Left hindlimb (tissue), 1 donor: ENCODE measurements around the gene FTCD.
"Not testable (repeated sequence)": the region's sequence is repeated elsewhere in the genome, so short reads cannot be mapped to it uniquely, and the experiment has no call there.

Experiments used
- DNase-seq: peaks from one replicate; pipeline ENCODE4 v3.0.0-alpha.2; 2018

FTCD gene

GRCh38 chr21:46109313-46110221 lies 45.8 kb downstream of the FTCD start:
- peak; percentile 23 for DNase-seq

GRCh38 chr21:46108827-46109312 lies 46.5 kb downstream of the FTCD start:
- peak; percentile 7 for DNase-seq

GRCh38 chr21:46107376-46107775 lies 48.0 kb downstream of the FTCD start:
- DNase-seq = not testable (repeated sequence)

GRCh38 chr21:46104104-46104503 lies 51.3 kb downstream of the FTCD start:
- no peak for DNase-seq

GRCh38 chr21:46100906-46101305 lies 54.5 kb downstream of the FTCD start:
- DNase-seq = no peak

- peak; percentile 21 for DNase-seq
Measured at GRCh38 chr21:46100426-46100825, 55.0 kb downstream of the FTCD start.

- peak; percentile 27 for DNase-seq
Measured at GRCh38 chr21:46100020-46100419, 55.4 kb downstream of the FTCD start.

- peak; percentile 45 for DNase-seq
Measured at GRCh38 chr21:46099476-46099875, 55.9 kb downstream of the FTCD start.

- DNase-seq = peak; percentile 63
Measured at GRCh38 chr21:46098303-46099141, 56.9 kb downstream of the FTCD start.

GRCh38 chr21:46097336-46098293 lies 57.8 kb downstream of the FTCD start, which contains the start of gene COL6A2:
Gene COL6A2 (plus strand): TSS chr21:46098112.
- DNase-seq = peak; percentile 84

GRCh38 chr21:46096596-46097335 lies 58.6 kb downstream of the FTCD start:
- DNase-seq = peak; percentile 32

- DNase-seq = peak; percentile 26
Measured at GRCh38 chr21:46095814-46096595, 59.4 kb downstream of the FTCD start.

GRCh38 chr21:46095083-46095719 lies 60.2 kb downstream of the FTCD start:
- peak; percentile 30 for DNase-seq

GRCh38 chr21:46094401-46095082 lies 60.8 kb downstream of the FTCD start:
- no peak for DNase-seq

- no peak for DNase-seq
Measured at GRCh38 chr21:46093668-46094400, 61.5 kb downstream of the FTCD start.

GRCh38 chr21:46092811-46093667 lies 62.3 kb downstream of the FTCD start:
- DNase-seq = no peak

GRCh38 chr21:46092026-46092764 lies 63.2 kb downstream of the FTCD start:
- DNase-seq = peak; percentile 85
